ENCODE measurements around the gene AUTS2.
A peak's percentile ranks its signal among the peaks of the same experiment; 100 is the strongest.

AUTS2 gene

DNA sequence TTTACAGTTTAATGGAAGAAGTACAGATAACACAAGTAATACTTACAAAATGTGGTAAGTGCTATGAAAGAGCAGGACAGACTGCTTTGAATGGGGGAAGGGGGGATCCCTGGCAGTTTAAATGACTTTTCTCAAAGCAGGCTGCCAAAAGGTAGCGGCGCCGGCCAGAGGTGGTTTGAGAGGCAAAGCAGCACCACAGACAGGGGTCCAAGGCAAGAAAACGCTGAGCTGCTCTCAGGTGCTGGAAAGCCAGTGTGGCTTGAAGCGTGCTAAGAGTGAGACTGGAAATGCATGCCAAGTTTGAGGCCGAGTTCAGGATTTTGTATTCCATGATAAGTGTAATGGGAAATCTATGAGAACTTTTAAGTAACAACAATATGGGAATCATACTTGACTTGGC, 437.7 kb downstream of the AUTS2 start:
- Histone ChIP-seq H2AFZ (ENCODE audit: low read length) (no peak overlapping the region), H3K36me3 (ENCODE audit: insufficient read depth, low read length) (peaks cover 8% of the 10 kb centered on the region; the same call in 1 of the 2 replicates), H3K27me3 (ENCODE audit: insufficient read depth, low read length) (no peaks in the 10 kb centered on the region), H3K4me2 (ENCODE audit: low read length) (peak overlapping the region; percentile 10; the same call in 1 of the 2 replicates), H3F3A (ENCODE audit: insufficient read depth, low read length) (no peaks in the 10 kb centered on the region), H4K20me1 (ENCODE audit: insufficient read depth, low read length) (no peaks in the 10 kb centered on the region), H3K9me2 (ENCODE audit: low read depth, low read length) (no peaks in the 10 kb centered on the region), H3K9ac (ENCODE audit: low read length) (no peak overlapping the region), H3K9me3 (ENCODE audit: low read length) (peaks cover 10% of the 10 kb centered on the region), H3K4me1 (ENCODE audit: insufficient read depth, low read length, severe bottlenecking) (peaks cover 47% of the 10 kb centered on the region), H3K27ac (ENCODE audit: low read depth, low read length, poor library complexity, severe bottlenecking) (peak overlapping the region; percentile 26), H3K79me2 (ENCODE audit: insufficient read depth, low read length) (peaks cover 15% of the 10 kb centered on the region), H3K4me3 (ENCODE audit: low read depth, low read length, poor library complexity, severe bottlenecking) (no peak overlapping the region)
- TF ChIP-seq EZH2 (IDR thresholded peaks at IDR 0.05; ENCODE audit: borderline replicate concordance, low read length) = no peak
- TF ChIP-seq, protein P1, sequence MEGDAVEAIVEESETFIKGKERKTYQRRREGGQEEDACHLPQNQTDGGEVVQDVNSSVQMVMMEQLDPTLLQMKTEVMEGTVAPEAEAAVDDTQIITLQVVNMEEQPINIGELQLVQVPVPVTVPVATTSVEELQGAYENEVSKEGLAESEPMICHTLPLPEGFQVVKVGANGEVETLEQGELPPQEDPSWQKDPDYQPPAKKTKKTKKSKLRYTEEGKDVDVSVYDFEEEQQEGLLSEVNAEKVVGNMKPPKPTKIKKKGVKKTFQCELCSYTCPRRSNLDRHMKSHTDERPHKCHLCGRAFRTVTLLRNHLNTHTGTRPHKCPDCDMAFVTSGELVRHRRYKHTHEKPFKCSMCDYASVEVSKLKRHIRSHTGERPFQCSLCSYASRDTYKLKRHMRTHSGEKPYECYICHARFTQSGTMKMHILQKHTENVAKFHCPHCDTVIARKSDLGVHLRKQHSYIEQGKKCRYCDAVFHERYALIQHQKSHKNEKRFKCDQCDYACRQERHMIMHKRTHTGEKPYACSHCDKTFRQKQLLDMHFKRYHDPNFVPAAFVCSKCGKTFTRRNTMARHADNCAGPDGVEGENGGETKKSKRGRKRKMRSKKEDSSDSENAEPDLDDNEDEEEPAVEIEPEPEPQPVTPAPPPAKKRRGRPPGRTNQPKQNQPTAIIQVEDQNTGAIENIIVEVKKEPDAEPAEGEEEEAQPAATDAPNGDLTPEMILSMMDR (IDR thresholded peaks at IDR 0.05; ENCODE audit: low read length) = no peak

- H3K9me3 ChIP-seq (ENCODE audit: low read length) = peaks cover 7% of the 10 kb centered on the region
- no peaks in the 10 kb centered on the region for H3F3A ChIP-seq (ENCODE audit: insufficient read depth, low read length)
- H3K9ac ChIP-seq (ENCODE audit: low read length) = no peak overlapping the region
- peaks cover 21% of the 10 kb centered on the region for H3K79me2 ChIP-seq (ENCODE audit: insufficient read depth, low read length)
- no peak overlapping the region for H3K4me3 ChIP-seq (ENCODE audit: low read depth, low read length, poor library complexity, severe bottlenecking)
- no peaks in the 10 kb centered on the region for H3K27me3 ChIP-seq (ENCODE audit: insufficient read depth, low read length)
- no peaks in the 10 kb centered on the region for H4K20me1 ChIP-seq (ENCODE audit: insufficient read depth, low read length)
- TF ChIP-seq, protein P1 (IDR thresholded peaks at IDR 0.05; ENCODE audit: low read length) = no peak
- TF ChIP-seq EZH2 (IDR thresholded peaks at IDR 0.05; ENCODE audit: borderline replicate concordance, low read length) = no peak
- H3K27ac ChIP-seq (ENCODE audit: low read depth, low read length, poor library complexity, severe bottlenecking) = peak overlapping the region; percentile 26
- H3K9me2 ChIP-seq (ENCODE audit: low read depth, low read length) = no peaks in the 10 kb centered on the region
- H3K36me3 ChIP-seq (ENCODE audit: insufficient read depth, low read length) = peaks cover 5% of the 10 kb centered on the region; the same call in 1 of the 2 replicates
- peaks cover 47% of the 10 kb centered on the region for H3K4me1 ChIP-seq (ENCODE audit: insufficient read depth, low read length, severe bottlenecking)
- H2AFZ ChIP-seq (ENCODE audit: low read length) = no peak overlapping the region
- H3K4me2 ChIP-seq (ENCODE audit: low read length) = no peak overlapping the region
Measured at GRCh38 chr7:70036695-70037094, 438.4 kb downstream of the AUTS2 start.

DNA sequence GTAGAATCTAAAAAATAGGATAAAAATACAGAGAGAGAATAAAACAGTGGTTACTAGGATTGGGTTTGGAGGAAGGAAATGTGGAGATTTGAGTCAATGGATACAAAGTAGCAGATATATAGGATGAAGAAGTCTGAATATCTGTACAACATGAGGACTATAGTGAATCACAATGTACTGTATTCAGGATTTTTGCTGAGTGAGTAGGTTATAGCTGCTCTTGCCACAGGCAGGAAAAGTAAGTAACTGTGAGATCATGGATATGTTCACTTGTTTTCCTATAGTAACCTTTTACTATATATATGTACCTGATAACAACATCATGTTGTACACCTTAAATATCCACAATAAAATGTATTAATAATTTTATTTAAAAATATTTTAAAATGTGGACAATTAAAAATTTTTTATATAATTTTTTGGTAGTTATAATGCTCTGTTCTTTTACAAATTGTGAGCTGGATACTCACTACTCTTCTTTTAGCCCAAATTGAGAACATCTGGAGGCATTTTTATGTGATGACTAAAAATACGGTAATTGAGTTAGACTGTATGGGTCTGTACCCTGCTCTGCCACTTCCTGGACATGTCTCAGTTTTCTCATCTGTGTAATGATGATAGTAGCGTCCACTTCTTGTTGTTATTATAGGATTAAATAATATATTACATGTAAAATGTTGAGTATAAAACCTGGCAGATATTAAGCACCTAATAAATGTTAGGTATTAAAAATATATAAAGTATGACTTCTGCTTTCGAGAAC, 439.1 kb downstream of the AUTS2 start:
- H3K4me1 ChIP-seq (ENCODE audit: insufficient read depth, low read length, severe bottlenecking) = peaks cover 47% of the 10 kb centered on the region
- no peak overlapping the region for H3K9ac ChIP-seq (ENCODE audit: low read length)
- H4K20me1 ChIP-seq (ENCODE audit: insufficient read depth, low read length) = no peaks in the 10 kb centered on the region
- H3K9me3 ChIP-seq (ENCODE audit: low read length) = 0 out of 2 replicates have a peak, but pooled peaks cover 3% of the 10 kb centered on the region
- H2AFZ ChIP-seq (ENCODE audit: low read length) = no peak overlapping the region
- no peaks in the 10 kb centered on the region for H3K9me2 ChIP-seq (ENCODE audit: low read depth, low read length)
- no peak overlapping the region for H3K27ac ChIP-seq (ENCODE audit: low read depth, low read length, poor library complexity, severe bottlenecking)
- H3K4me2 ChIP-seq (ENCODE audit: low read length) = no peak overlapping the region
- H3K4me3 ChIP-seq (ENCODE audit: low read depth, low read length, poor library complexity, severe bottlenecking) = no peak overlapping the region
- no peaks in the 10 kb centered on the region for H3K27me3 ChIP-seq (ENCODE audit: insufficient read depth, low read length)
- H3K79me2 ChIP-seq (ENCODE audit: insufficient read depth, low read length) = peaks cover 24% of the 10 kb centered on the region
- TF ChIP-seq, protein P1 (IDR thresholded peaks at IDR 0.05; ENCODE audit: low read length) = no peak
- TF ChIP-seq EZH2 (IDR thresholded peaks at IDR 0.05; ENCODE audit: borderline replicate concordance, low read length) = no peak
- H3F3A ChIP-seq (ENCODE audit: insufficient read depth, low read length) = no peaks in the 10 kb centered on the region
- H3K36me3 ChIP-seq (ENCODE audit: insufficient read depth, low read length) = no peaks in the 10 kb centered on the region; the same call in 1 of the 2 replicates

Data from OCI-LY1 (cell line).